Spleen (tissue), 11 donors: ENCODE measurements around the gene BCL11B. TPM values are rescaled to one million over a fixed set of nuclear protein-coding genes. Genes with fewer than 3 reads are reported as not detected.
A peak's percentile ranks its signal among the peaks of the same experiment; 100 is the strongest.

Experiments
- DNase-seq: peaks from one replicate; pipeline ENCODE4 v3.0.0-alpha.2; 2020
- H3K27ac ChIP-seq, 8 donors: fragments of 200-600 bp; sonication (generic) in 7 of 8; 1 replicate in 4 of 8; 2 replicates in 4 of 8; pipeline versions ENCODE4 v1.5.0 to v1.8.0; 2016 to 2021; ENCODE audit warnings: inconsistent platforms in 4 of 8, mild to moderate bottlenecking in 4 of 8, moderate library complexity in 1 of 8
- H3K27me3 ChIP-seq, 7 donors: fragments of 200-600 bp; sonication (generic) in 6 of 7; replicated peaks in 1 of 7; 1 replicate in 4 of 7; 2 replicates in 3 of 7; pipeline versions ENCODE4 v1.5.0 to v1.8.0; 2016 to 2021; ENCODE audit warnings: inconsistent platforms in 3 of 7, mild to moderate bottlenecking in 1 of 7
- H3K36me3 ChIP-seq, 6 donors: fragments of 200-600 bp; sonication (generic) in 5 of 6; 1 replicate in 4 of 6; 2 replicates in 2 of 6; pipeline versions ENCODE4 v1.5.0 to v1.8.0; 2016 to 2021; ENCODE audit warnings: inconsistent platforms in 2 of 6
- H3K4me1 ChIP-seq, 6 donors: fragments of 200-600 bp; sonication (generic) in 5 of 6; 1 replicate in 3 of 6; 2 replicates in 3 of 6; pipeline versions ENCODE4 v1.5.0 to v1.8.0; 2016 to 2021; ENCODE audit warnings: inconsistent platforms in 3 of 6
- H3K4me3 ChIP-seq, 8 donors: fragments of 200-600 bp; sonication (generic) in 7 of 8; 1 replicate in 4 of 8; 2 replicates in 4 of 8; pipeline versions ENCODE4 v1.5.0 to v1.8.0; 2016 to 2021; ENCODE audit warnings: inconsistent platforms in 4 of 8, mild to moderate bottlenecking in 4 of 8, moderate library complexity in 2 of 8
- H3K9me3 ChIP-seq, 8 donors: fragments of 200-600 bp; sonication (generic) in 7 of 8; 1 replicate in 4 of 8; 2 replicates in 4 of 8; pipeline versions ENCODE4 v1.5.0 to v1.8.0; 2016 to 2021; ENCODE audit warnings: inconsistent platforms in 4 of 8
- POLR2A ChIP-seq, 3 donors: fragments of 450-650 bp; IDR thresholded peaks; one replicate each; pipeline ENCODE4 v1.5.1; 2017; ENCODE audit warnings: antibody characterized with exemption in 3 of 3, mild to moderate bottlenecking in 1 of 3
- POLR2AphosphoS5 ChIP-seq, 3 donors: sonication (generic); formaldehyde crosslinking; IDR thresholded peaks; one replicate each; pipeline ENCODE4 v1.5.1; 2017; ENCODE audit warnings: antibody characterized with exemption in 3 of 3
- WGBS, 5 donors: extraction: QIAGEN DNeasy Blood & Tissue Kit in 3 of 5; methylation state at CpG; one replicate each; pipeline versions ENCODE4 v1.1.5 to v1.1.7; 2013 to 2018; 5-methylcytosine and 5-hydroxymethylcytosine counted together
- intact Hi-C: fragments of 100-400 bp; cut with DNase I; formaldehyde crosslinking; loops from one replicate; pipeline ENCODE4 v1.15.0; 2023; ENCODE audit warnings: low total_unique reads
- polyA plus RNA-seq, 3 donors: library from polyadenylated mRNA; stranded (reverse); fragments of 200-250 nt; gene quantifications; one replicate each; pipeline ENCODE4 v1.2.1, GENCODE V29; 2013
- total RNA-seq, 7 donors: library from RNA; depleted of rRNA in 3 of 7; stranded (reverse); fragments of >200 nt in 3 of 7; fragmentation: NEBNext Ultra II Directional in 4 of 7; extraction: Animal tissue kit (Norgen Biotek cat#: 25700) in 4 of 7; gene quantifications; one replicate each; pipeline versions ENCODE4 v1.1.0 to v1.2.1, GENCODE V29; 2016 to 2021
- TF ChIP-seq, protein P1 (sequence below), 11 experiments: fragments of 200-600 bp in 7 of 11; fragments of 450-650 bp in 4 of 11; sonication (generic) in 4 of 11; IDR thresholded peaks in 8 of 11; conservative IDR thresholded peaks in 3 of 11; 1 replicate in 7 of 11; 2 replicates in 4 of 11; pipeline versions ENCODE4 v1.4.0 to v1.8.0; 2016 to 2021; ENCODE audit warnings: antibody characterized with exemption in 11 of 11, inconsistent platforms in 4 of 11, mild to moderate bottlenecking in 1 of 11
- donor health status: healthy with polysubstance abuse.
- donor health status: DM: no; HTN: no; CAD: no; lungs with moderate emphysema.
- donor health status: DM: no; HTN: no; CAD: no.
- donor health status: Bipolar disorder and iron deficiency.
- donor health status: healthy.
- donor health status: DM: no; HTN: no; CAD: no.
- donor health status: DM: yes; HTN: yes; CAD: no.

Gene BCL11B
- total and polyA plus RNA-seq, 10 donors = 0.74 to 21.1 (median 11.4) TPM

DNA sequence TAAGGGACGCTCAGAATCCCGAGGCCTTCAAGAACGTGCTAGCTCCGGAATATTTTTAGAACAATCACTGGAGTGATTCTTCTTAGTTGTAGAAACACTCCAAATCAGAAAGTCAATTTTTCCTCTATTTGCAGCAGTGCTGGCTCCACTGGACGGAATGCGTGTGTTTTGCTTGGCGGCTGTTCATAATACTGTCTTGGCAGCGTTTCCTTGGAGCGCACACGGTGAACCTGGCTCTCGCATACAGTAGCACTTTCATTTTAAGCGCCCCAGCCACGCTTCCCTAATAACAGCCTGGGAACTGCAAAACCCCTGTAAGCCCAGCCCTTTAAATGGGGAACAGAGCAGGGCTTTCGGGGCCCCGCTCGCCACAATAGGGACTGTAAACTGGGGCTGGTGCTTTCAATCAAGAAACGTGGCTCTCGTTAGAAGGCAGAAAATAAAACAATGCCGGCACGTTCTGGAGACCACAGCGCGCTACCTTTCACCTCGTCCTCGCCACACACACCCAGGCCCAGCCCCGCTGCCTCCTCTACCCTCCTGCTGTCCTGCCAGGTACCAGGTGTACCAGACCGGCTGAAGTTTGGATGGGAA is 79.9 kb downstream of the BCL11B start:
- TF ChIP-seq, protein P1, sequence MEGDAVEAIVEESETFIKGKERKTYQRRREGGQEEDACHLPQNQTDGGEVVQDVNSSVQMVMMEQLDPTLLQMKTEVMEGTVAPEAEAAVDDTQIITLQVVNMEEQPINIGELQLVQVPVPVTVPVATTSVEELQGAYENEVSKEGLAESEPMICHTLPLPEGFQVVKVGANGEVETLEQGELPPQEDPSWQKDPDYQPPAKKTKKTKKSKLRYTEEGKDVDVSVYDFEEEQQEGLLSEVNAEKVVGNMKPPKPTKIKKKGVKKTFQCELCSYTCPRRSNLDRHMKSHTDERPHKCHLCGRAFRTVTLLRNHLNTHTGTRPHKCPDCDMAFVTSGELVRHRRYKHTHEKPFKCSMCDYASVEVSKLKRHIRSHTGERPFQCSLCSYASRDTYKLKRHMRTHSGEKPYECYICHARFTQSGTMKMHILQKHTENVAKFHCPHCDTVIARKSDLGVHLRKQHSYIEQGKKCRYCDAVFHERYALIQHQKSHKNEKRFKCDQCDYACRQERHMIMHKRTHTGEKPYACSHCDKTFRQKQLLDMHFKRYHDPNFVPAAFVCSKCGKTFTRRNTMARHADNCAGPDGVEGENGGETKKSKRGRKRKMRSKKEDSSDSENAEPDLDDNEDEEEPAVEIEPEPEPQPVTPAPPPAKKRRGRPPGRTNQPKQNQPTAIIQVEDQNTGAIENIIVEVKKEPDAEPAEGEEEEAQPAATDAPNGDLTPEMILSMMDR (IDR thresholded peaks at IDR 0.05 in 8 of 11, conservative IDR thresholded peaks at IDR 0.05 in 3 of 11) = no peak
- TF ChIP-seq POLR2AphosphoS5 (IDR thresholded peaks at IDR 0.05) (no peak), POLR2A (IDR thresholded peaks at IDR 0.05) (no peak)
- peak overlapping the region in 6 of 8 donors; percentile 0 to 65 (median 54) for H3K27ac ChIP-seq
- H3K9me3 ChIP-seq = no peaks in the 10 kb centered on the region
- DNase-seq = peak; percentile 64
- peaks cover 0 to 13% (median 0%) of the 10 kb centered on the region in 7 donors for H3K27me3 ChIP-seq
- H3K4me1 ChIP-seq = peaks cover 0 to 94% (median 32%) of the 10 kb centered on the region in 6 donors
- peak overlapping the region in 7 of 8 donors; percentile 0 to 56 (median 18) for H3K4me3 ChIP-seq
- no peaks in the 10 kb centered on the region for H3K36me3 ChIP-seq
- 42 to 65% (median 59%) methylated on average over 26 of the region's 26 CpGs for WGBS, 5 donors
- intact Hi-C loops = no loop called here

DNA sequence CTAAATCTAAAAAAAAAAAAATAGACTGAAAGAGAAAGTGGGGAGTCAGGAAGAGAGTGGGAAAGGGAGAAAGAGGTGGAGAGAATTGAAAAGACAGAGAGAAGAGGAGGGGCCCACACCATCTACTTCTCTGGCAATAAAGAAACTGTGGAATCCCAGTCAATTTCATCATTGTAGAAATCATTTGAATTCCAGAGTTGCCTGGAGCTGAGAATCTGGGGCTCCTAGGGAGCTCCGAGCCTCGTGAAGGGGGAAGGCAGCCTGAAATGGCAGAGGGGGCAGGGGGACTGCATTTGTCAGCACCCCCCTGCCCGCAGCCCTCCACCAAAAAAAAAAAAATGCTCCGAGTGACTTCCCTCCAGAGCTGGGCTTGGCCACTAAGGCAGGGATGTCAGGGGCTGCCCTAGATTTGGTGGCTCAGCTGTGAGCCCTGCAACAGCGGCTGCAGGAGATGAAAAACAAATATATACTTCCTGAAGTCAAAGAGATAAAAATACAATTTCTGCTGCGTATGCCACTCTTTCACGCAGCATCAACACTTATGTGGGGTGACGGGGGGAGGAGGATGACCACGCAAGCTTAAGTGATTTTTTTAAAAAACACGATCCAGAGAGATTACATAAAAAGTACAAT is 80.5 kb downstream of the BCL11B start:
- no peaks in the 10 kb centered on the region for H3K9me3 ChIP-seq
- peak overlapping the region in 6 of 8 donors; percentile 0 to 65 (median 54) for H3K27ac ChIP-seq
- intact Hi-C loops = no loop called here
- H3K4me1 ChIP-seq = peaks cover 0 to 94% (median 29%) of the 10 kb centered on the region in 6 donors
- TF ChIP-seq, protein P1 (IDR thresholded peaks at IDR 0.05 in 8 of 11, conservative IDR thresholded peaks at IDR 0.05 in 3 of 11) = no peak
- TF ChIP-seq POLR2AphosphoS5 (IDR thresholded peaks at IDR 0.05) (no peak), POLR2A (IDR thresholded peaks at IDR 0.05) (no peak)
- peaks cover 0 to 13% (median 0%) of the 10 kb centered on the region in 7 donors for H3K27me3 ChIP-seq
- DNase-seq = peak; percentile 50
- WGBS, 5 donors = 23 to 37% (median 26%) methylated on average over 10 of the region's 10 CpGs
- H3K4me3 ChIP-seq = peak overlapping the region in 6 of 8 donors; percentile 0 to 56 (median 19)
- H3K36me3 ChIP-seq = no peaks in the 10 kb centered on the region

DNA sequence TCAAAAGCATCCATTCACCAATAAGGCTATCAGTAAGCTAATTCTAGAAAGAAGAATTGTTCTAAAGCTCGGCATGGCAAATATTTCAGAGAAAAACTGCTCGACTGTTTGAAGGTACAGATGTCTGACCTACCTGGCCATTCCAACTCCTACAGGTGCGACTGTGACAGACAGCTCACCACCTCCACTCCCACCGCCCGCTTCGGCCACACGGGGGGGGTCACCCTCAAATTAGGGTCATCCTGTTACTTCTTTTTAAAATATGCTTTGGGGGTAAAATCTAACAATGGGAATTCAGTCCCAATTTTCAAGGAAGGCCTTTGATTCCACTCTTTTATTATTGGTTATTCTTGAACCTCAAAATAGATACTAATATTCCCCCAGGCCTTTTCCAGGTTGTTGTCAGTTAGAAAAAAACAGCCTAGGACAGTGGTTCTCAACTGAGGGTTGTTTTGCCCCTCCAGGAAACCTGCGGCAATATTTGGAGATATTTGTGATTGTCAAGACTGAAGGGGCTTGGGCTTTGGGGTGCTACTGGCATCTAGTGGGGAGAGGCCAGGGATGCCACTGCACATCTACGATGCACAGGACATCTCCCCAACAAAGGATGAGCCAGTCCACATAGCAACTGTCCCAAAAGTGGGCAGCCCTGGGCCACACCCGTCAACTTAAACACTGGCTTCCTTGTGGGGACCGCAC is 81.2 kb downstream of the BCL11B start:
- no peak overlapping the region for H3K4me3 ChIP-seq

More for the DNA sequence above, 81.2 kb downstream of the BCL11B start:
- WGBS, 5 donors = 69 to 79% (median 75%) methylated on average over 11 of the region's 11 CpGs
- TF ChIP-seq, protein P1 (IDR thresholded peaks at IDR 0.05 in 8 of 11, conservative IDR thresholded peaks at IDR 0.05 in 3 of 11) = peak in 1 of 11 experiments; percentile 15
- TF ChIP-seq POLR2A (IDR thresholded peaks at IDR 0.05) = no peak
- H3K27ac ChIP-seq = peak overlapping the region in 4 of 8 donors; percentile 47 to 65 (median 56)
- DNase-seq = peak; percentile 45
- H3K27me3 ChIP-seq = peaks cover 0 to 13% (median 0%) of the 10 kb centered on the region in 7 donors
- peaks cover 0 to 94% (median 29%) of the 10 kb centered on the region in 6 donors for H3K4me1 ChIP-seq
- no peaks in the 10 kb centered on the region for H3K9me3 ChIP-seq
- H3K36me3 ChIP-seq = no peaks in the 10 kb centered on the region
- intact Hi-C loops = no loop called here
